OCI-LY7 (cell line): ENCODE results near the gene NANOG. TPM values are rescaled to one million over a fixed set of nuclear protein-coding genes. Genes with fewer than 3 reads are reported as not detected.

Experiments used
- BruUV-seq: library from RNA; stranded (reverse); fragments of 400-500 nt; replicated peaks from 2 replicates; lab custom pipeline; 2021; lab: Mats Ljungman, UMichigan
- CTCF ChIA-PET: fragments of 300-600 bp; sonication (Branson Sonifier 250); formaldehyde crosslinking; loops from one replicate; lab custom pipeline; 2022; ENCODE audit warnings: antibody characterized with exemption; ENCODE audit not compliant: unreplicated experiment; lab: Charles Lee
- POLR2A ChIA-PET: fragments of 300-600 bp; sonication (Branson Sonifier 250); formaldehyde crosslinking; loops from one replicate; lab custom pipeline; 2022; ENCODE audit warnings: antibody characterized with exemption; lab: Charles Lee
- DNase-seq: peaks from one replicate; pipeline ENCODE4 v3.0.0-alpha.2; 2015; ENCODE audit warnings: low spot score
- H2AFZ ChIP-seq: fragments of 200-600 bp; sonication (generic), shearing (Covaris generic); 2 replicates; pipeline ENCODE4 v1.6.1; 2014; ENCODE audit warnings: mild to moderate bottlenecking, antibody characterized with exemption, low read length, moderate library complexity
- H3K27ac ChIP-seq: fragments of 200-600 bp; sonication (generic); 2 replicates; pipeline ENCODE4 v1.5.1; 2014; ENCODE audit warnings: mixed run types, low read depth, mild to moderate bottlenecking, moderate library complexity, low read length, inconsistent platforms; ENCODE audit not compliant: poor library complexity, severe bottlenecking
- H3K36me3 ChIP-seq: fragments of 200-600 bp; sonication (generic); 2 replicates; pipeline ENCODE4 v1.6.1; 2014; ENCODE audit warnings: mild to moderate bottlenecking, antibody characterized with exemption, low read length, moderate library complexity, mixed read lengths; ENCODE audit not compliant: insufficient read depth
- H3K4me1 ChIP-seq: fragments of 200-600 bp; sonication (generic); 2 replicates; pipeline ENCODE4 v1.5.1; 2014; ENCODE audit warnings: mild to moderate bottlenecking, low read length; ENCODE audit not compliant: insufficient read depth, poor library complexity, severe bottlenecking
- H3K4me2 ChIP-seq: fragments of 200-600 bp; sonication (generic); 2 replicates; pipeline ENCODE4 v1.6.1; 2014; ENCODE audit warnings: mild to moderate bottlenecking, low read length
- H3K4me3 ChIP-seq: fragments of 200-600 bp; sonication (generic); 2 replicates; pipeline ENCODE4 v1.5.1; 2014; ENCODE audit warnings: mild to moderate bottlenecking, low read depth, low read length; ENCODE audit not compliant: poor library complexity, severe bottlenecking
- H3K79me2 ChIP-seq: fragments of 200-600 bp; sonication (generic); 2 replicates; pipeline ENCODE4 v1.6.1; 2016; ENCODE audit warnings: low read depth, mild to moderate bottlenecking, low read length, moderate library complexity, mixed read lengths; ENCODE audit not compliant: insufficient read depth
- H3K9me2 ChIP-seq: fragments of 200-600 bp; sonication (generic); 2 replicates; pipeline ENCODE4 v1.6.1; 2016; ENCODE audit warnings: mild to moderate bottlenecking, low read length, mixed read lengths; ENCODE audit not compliant: insufficient read depth
- H3K9me3 ChIP-seq: fragments of 200-600 bp; sonication (generic); 2 replicates; pipeline ENCODE4 v1.6.1; 2014; ENCODE audit warnings: mild to moderate bottlenecking, mixed run types, low read length, mixed read lengths
- H4K20me1 ChIP-seq: fragments of 200-600 bp; sonication (generic); 2 replicates; pipeline ENCODE4 v1.6.1; 2014; ENCODE audit warnings: mild to moderate bottlenecking, antibody characterized with exemption, low read length, moderate library complexity, mixed read lengths; ENCODE audit not compliant: insufficient read depth
- CTCF ChIP-seq: fragments of 200-600 bp; sonication (generic); conservative IDR thresholded peaks from 2 replicates; pipeline ENCODE4 v1.5.1; 2014; ENCODE audit warnings: mild to moderate bottlenecking, antibody characterized with exemption, low read length, moderate library complexity, mixed read lengths
- EZH2phosphoT487 ChIP-seq: fragments of 200-600 bp; sonication (generic); IDR thresholded peaks from 2 replicates; pipeline ENCODE4 v1.6.1; 2018; ENCODE audit warnings: low read depth, borderline replicate concordance, mild to moderate bottlenecking, mixed run types, antibody characterized with exemption, low read length, moderate library complexity, mixed read lengths
- intact Hi-C: fragments of 100-400 bp; cut with micrococcal nuclease; formaldehyde crosslinking; loops from one replicate; pipeline ENCODE4 v1.10.0; 2022; ENCODE audit not compliant: unreplicated experiment
- total RNA-seq, 2 experiments: library from RNA; depleted of rRNA in 1 of 2; stranded (reverse); fragments of >200 nt in 1 of 2; shearing (Covaris generic) in 1 of 2; gene quantifications; 2 replicates each; pipeline ENCODE4 v1.2.3, GENCODE V29; 2014 to 2022

The NANOG gene
- total RNA-seq, 2 experiments from 2014 or later, result not detected

GRCh38 chr12:7784701-7785100 is 4.5 kb upstream of the NANOG start:
- no peak overlapping the region for H3K4me2 ChIP-seq
- DNase-seq, result no peak
- TF ChIP-seq EZH2phosphoT487 (no peak), CTCF (no peak)
- no peak overlapping the region for H3K27ac ChIP-seq
- no peaks in the 10 kb centered on the region for H3K9me3 ChIP-seq
- no peaks in the 10 kb centered on the region for H3K9me2 ChIP-seq
- no peaks in the 10 kb centered on the region for H4K20me1 ChIP-seq
- no peak overlapping the region for H2AFZ ChIP-seq
- no TSS peak for BruUV-seq
- ChIA-PET CTCF (no interaction called here), POLR2A (no interaction called here)
- no peaks in the 10 kb centered on the region for H3K36me3 ChIP-seq
- H3K4me3 ChIP-seq, result no peak overlapping the region
- intact Hi-C loops, result no loop called here
- no peaks in the 10 kb centered on the region for H3K4me1 ChIP-seq
- no peaks in the 10 kb centered on the region for H3K79me2 ChIP-seq

GRCh38 chr12:7787574-7788293 is 1.5 kb upstream of the NANOG start:
- Histone ChIP-seq H3K9me3 (no peaks in the 10 kb centered on the region), H3K4me3 (no peak overlapping the region), H3K4me1 (no peaks in the 10 kb centered on the region), H3K36me3 (no peaks in the 10 kb centered on the region), H3K9me2 (no peaks in the 10 kb centered on the region), H3K79me2 (no peaks in the 10 kb centered on the region), H2AFZ (no peak overlapping the region), H4K20me1 (no peaks in the 10 kb centered on the region), H3K4me2 (no peak overlapping the region), H3K27ac (no peak overlapping the region)
- CTCF ChIA-PET, result no interaction called here
- TF ChIP-seq EZH2phosphoT487, result no peak
- BruUV-seq, result no TSS peak
- intact Hi-C loops, result no loop called here
- DNase-seq, result no peak
- POLR2A ChIA-PET, result interaction anchor here (0.6 kb wide), 1 partner anchor 104 kb away, joined by 7 read pairs; no protein-coding TSS in a partner anchor

DNA sequence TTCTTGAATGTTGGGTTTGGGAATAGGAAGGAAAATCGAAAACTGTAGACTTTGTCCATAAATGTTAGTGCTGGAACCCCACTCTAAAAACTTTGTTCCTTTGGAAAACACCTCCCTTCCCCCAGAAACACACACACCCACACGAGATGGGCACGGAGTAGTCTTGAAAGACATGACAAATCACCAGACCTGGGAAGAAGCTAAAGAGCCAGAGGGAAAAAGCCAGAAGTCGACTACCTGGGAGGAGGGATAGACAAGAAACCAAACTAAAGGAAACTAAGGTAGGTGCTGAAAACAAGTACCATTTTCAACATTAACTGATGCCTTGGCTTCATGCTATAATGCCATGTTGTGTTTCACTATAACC is 925 bp upstream of the NANOG start:
- CTCF ChIA-PET, result no interaction called here
- no peak overlapping the region for H2AFZ ChIP-seq
- TF ChIP-seq EZH2phosphoT487, result no peak
- TF ChIP-seq CTCF, result no peak
- intact Hi-C loops, result no loop called here
- H3K27ac ChIP-seq, result no peak overlapping the region
- no peak for DNase-seq
- no peaks in the 10 kb centered on the region for H3K36me3 ChIP-seq
- no peaks in the 10 kb centered on the region for H3K9me2 ChIP-seq
- no peaks in the 10 kb centered on the region for H3K9me3 ChIP-seq
- no TSS peak for BruUV-seq
- H3K4me1 ChIP-seq, result no peaks in the 10 kb centered on the region
- H4K20me1 ChIP-seq, result no peaks in the 10 kb centered on the region
- no peaks in the 10 kb centered on the region for H3K79me2 ChIP-seq
- no peak overlapping the region for H3K4me3 ChIP-seq
- no peak overlapping the region for H3K4me2 ChIP-seq
- POLR2A ChIA-PET, result interaction anchor here (0.6 kb wide), 1 partner anchor 105 kb away, joined by 7 read pairs; no protein-coding TSS in a partner anchor
